ENCODE data around the gene NPC1.

- TF ChIP-seq PRRX2 (CRISPR knock-in tag; IDR thresholded peaks at IDR 0.05): no peak
- TF ChIP-seq SP1 (CRISPR knock-in tag; conservative IDR thresholded peaks at IDR 0.05): no peak
- TF ChIP-seq PRDM15 (CRISPR knock-in tag; IDR thresholded peaks at IDR 0.05): no peak
- no peak for TF ChIP-seq CTCF (IDR thresholded peaks at IDR 0.05)
- no peak for TF ChIP-seq ATF6 (CRISPR knock-in tag; IDR thresholded peaks at IDR 0.05)
- no peak for TF ChIP-seq ZNF671 (CRISPR knock-in tag; IDR thresholded peaks at IDR 0.05)
- no peak for TF ChIP-seq ZNF121 (CRISPR knock-in tag; IDR thresholded peaks at IDR 0.05)
- TF ChIP-seq AFF4 (CRISPR knock-in tag; IDR thresholded peaks at IDR 0.05; ENCODE audit: borderline replicate concordance): no peak
- no peak for TF ChIP-seq CREM (CRISPR knock-in tag; IDR thresholded peaks at IDR 0.05)
- TF ChIP-seq HMGA2 (CRISPR knock-in tag; IDR thresholded peaks at IDR 0.05): no peak
Observed at GRCh38 chr18:23501626-23502025, 84.7 kb downstream of the NPC1 start.
